ENCODE results near the gene ZNF277.
"Not testable (repeated sequence)": the region's sequence is repeated elsewhere in the genome, so short reads cannot be mapped to it uniquely, and the experiment has no call there.

ZNF277 gene

GRCh38 chr7:112298543-112299100, 92.1 kb downstream of the ZNF277 start:
- no peak for DNase-seq

DNA sequence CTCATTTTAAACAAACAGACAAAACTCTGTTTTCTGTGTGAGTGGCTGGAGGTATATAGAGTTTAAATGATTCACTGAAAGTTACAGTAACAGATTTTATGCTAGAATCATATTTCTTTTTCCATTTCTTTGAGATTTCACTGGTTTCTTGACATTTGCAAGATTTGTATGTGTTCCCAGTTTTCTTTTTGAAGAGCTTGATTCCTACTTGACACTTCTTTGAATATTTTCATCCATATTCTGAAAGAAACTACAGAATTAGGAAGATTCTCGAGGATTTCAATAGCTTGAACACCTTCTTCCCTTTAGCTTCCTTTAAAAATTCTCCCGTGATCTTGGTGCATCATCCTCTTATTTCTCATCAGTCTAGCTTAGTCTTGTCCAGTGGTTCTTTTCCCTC, 93.6 kb downstream of the ZNF277 start:
- DNase-seq, result no peak

DNA sequence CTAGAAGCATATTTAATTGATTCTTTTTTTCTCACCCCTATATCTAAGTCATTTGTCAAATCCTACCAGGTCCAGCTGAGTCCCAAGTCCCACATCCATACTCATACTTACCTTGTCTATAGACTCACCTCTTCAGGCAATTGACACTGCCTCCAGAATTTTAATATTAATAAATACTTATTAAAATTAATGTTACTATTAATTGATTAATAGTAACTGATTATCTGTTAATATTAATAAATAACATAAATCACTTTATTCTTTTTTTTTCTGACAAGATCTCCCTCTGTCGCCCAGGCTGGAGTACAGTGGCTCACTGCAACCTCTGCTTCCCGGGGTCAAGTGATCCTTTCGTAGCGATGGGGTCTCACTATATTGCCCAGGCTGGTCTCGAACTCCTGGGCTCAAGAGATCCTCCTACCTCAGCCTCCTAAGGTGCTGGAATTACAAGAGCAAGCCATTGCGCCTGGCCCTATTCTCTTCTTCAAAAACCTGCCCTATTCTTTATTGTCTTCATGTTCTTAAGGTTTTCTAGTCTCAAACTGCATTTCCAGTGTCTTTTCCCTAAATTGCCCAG, 94.4 kb downstream of the ZNF277 start:
- no peak for DNase-seq

DNA sequence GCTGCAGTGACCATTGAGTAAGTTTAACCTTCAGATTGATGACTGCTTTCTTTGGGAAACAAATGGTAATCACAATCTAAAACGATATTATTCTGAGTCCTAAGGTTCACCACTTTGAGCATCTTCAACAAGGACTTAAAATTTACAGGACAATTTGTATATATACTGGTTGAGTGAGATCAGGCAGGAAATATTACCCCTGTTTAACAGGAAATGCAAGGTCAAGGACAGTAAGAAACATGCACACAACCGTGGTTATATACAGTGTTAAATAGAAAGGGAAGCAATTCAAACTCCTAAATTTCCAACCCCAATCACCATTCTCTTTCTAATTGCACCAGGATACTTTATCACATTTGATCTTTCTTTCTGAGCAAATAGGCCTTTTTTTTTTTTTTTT, 96.1 kb downstream of the ZNF277 start:
- DNase-seq, result no peak

DNA sequence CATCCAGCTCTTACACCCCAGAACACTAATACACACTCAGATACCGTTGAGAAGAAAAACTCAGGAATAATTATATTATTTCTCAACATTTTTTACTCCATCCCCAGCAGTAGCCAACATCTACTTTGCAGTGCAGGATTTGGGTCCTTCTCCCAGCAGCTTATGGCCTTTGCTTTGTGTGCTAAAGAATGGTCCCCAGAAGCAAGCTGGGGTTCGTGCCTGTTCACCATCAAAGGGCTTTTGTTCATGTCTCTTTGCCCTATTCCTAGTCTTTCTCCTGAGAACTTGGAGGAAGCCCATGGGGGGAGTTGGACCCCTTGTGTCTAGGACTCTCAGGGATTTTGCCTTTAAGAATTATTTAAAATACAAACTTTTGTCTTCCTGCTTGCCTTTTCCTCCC, 100.4 kb downstream of the ZNF277 start:
- DNase-seq, result no peak

DNA sequence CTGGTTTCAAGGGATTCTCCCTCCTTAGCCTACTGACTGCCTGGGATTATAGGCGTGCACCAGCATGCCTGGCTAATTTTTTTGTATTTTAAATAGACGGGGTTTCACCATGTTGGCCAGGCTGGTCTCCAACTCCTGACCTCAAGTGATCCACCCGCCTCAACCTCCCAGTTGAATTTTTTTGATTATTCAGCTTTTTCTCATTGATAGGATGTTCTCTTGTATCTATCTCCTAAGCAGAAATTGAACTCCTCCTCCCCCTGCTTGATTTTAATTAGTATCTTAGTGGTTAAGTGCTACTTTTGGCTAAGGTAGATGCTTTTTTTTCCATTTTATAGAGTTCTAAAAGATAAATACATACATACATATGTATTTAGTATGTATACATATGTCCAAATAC, 101.0 kb downstream of the ZNF277 start:
- DNase-seq, result no peak

GRCh38 chr7:112308974-112309373, 102.5 kb downstream of the ZNF277 start:
- no peak for DNase-seq

- not testable (repeated sequence) for DNase-seq
Measured at GRCh38 chr7:112316803-112317202, 110.3 kb downstream of the ZNF277 start.

GRCh38 chr7:112322070-112322469, 115.6 kb downstream of the ZNF277 start:
- DNase-seq, result no peak

DNA sequence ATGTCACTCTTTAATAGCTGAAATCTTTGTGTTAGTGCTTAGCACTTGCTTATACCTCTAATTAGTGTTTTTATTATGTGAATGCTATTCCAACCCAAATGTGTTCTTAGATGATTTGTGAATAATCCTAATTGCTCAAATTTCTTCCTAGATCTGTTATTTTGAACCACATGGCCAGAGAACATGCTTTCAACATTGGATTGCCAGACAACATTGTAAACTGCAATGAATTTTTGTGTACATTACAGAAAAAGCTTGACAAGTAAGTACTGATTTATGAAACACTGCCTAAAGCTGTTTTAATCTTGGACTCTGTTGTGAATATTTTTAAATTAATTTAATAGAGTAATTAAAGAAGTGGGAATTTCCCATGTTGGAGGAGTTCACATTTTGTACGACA, 121.1 kb downstream of the ZNF277 start:
- DNase-seq, result no peak

- DNase-seq, result no peak
Measured at GRCh38 chr7:112331492-112331891, 125.0 kb downstream of the ZNF277 start.

GRCh38 chr7:112334366-112334765, 127.9 kb downstream of the ZNF277 start:
- no peak for DNase-seq

DNA sequence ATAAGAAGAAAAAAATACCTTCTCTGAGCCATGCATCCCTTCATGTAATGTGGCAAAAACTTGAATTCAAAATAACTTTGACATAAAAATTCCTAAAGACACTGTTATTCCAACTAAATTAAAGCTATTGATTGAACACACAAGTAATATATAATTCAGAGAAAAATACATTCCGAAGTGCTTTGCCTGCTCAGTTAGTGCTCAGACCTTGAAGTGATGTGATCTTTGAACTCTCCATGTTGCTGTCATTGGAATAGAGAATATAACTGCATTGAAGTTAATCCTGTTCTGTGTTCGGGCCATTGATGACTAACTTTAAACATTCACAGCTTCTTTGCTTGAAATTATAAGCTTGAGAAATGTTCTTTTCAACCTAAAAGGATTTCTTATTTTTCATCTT, 129.8 kb downstream of the ZNF277 start:
- no peak for DNase-seq

DNA sequence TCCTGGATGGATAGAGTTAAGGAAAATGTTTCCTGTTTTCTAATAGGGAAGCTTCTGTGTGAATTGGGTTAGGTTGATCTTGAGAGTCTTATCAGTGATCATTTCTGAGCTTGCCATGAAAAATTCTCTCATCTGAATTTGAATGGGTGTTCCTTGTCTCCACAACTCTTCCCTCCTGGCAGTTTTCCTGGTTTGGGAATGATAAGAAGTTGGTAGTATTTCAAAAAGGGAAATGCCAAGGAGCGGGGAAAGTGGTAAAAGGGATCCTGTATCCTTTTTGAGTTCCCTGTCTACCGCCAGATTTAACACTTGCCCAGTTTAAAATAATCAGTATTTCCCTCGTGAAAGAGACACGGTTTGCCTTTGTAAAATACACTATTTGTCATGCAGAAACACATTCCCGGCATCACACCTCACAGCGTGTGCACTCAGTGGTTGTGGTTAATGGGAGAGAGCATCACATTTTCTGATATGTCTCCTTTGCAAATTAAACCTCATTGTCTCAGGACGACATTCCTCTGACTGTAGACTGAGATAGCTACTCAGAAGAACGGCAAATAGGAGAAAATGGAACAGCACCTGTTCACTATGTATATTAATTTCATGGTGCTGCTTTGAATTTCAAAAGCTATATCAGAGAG, 130.6 kb downstream of the ZNF277 start:
- no peak for DNase-seq

- no peak for DNase-seq
Measured at GRCh38 chr7:112337892-112338291, 131.4 kb downstream of the ZNF277 start.

DNA sequence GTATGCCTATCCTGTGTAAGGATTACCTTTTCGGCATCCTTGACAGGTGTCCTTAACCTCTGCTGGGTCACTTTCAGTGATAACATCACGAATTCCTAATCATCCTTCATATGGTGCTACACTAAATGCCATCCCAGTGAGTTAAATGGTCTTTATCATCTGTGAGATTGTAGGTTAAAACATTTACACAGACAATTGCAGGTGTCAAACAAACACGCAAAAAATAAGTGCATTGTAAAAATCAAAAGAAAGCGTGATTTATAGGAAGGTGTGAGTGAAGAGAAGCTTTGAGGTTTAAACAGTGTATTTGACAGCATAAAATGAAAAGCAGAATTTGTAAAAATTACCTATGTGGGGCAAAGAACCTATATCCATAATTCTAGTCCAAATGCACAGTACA, 132.3 kb downstream of the ZNF277 start:
- no peak for DNase-seq

- DNase-seq, result no peak
Measured at GRCh38 chr7:112341464-112341863, 135.0 kb downstream of the ZNF277 start.

DNA sequence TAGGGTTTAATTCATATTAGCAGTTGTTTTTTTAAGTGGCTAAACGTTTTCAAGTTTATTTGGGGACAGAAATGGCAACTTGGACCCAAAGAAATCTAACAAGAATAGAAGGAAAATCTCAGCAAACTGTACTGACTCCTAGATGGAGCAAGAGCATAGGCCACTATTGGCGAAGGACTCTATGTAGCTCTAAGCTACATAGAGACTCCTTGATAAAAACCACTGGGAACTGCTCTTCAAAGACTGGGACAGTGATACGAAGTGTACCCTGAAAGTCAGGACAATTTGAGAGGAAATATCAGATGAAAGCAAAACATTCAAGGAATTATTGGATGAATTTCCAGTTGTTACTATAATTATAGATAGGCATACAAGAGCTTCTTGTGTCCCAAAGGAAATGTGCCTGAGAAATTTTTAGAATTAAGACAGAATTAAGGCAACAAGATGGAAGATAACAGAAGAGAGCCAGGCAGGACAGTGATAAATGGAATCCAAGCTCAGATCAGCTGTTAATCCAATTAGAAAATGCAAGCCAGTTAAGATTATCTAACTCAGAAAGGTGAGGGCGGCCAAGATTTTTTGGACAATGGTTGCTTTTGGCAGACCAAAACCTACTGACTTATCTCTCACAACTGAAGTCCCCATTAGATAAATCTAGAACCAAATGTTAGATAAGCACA, 140.0 kb downstream of the ZNF277 start:
- DNase-seq, result no peak

DNA sequence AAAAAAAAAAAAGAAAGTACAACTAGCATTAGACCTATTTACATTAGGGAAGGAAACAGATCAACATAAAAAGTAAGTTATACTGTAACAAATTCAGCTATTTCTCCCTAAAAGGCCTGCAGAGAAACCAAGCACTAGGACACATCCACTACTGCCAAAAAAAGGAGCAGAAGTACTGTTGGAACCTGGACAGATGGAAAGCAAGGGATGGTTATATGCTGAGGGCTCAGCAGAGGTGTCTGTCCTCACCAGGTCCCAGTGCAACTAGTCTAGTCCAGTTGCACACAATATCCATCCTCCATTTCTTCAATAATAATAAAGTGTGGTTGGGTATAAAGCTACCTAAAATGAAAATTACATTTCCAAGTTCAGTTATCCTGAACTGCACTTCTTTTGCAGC, 140.6 kb downstream of the ZNF277 start:
- no peak for DNase-seq

DNA sequence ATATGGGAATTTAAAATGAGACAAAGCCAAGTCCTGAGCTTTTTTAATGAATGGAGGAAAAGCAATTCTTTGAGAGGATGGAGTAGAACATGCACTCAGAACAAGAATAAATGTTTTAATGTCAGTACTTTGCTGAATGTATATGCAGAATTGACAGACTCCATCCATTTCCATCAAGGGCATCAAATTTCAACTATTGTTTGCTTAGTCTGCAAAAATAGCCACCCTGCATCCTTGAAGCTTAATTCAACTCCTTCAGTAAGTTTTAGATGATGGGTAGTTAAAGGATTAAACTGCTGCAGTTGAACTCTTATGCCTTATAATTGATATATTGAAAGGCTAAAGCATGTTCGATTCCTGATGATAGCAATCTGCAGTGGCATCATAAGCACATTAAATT, 144.1 kb downstream of the ZNF277 start:
- DNase-seq, result no peak

DNA sequence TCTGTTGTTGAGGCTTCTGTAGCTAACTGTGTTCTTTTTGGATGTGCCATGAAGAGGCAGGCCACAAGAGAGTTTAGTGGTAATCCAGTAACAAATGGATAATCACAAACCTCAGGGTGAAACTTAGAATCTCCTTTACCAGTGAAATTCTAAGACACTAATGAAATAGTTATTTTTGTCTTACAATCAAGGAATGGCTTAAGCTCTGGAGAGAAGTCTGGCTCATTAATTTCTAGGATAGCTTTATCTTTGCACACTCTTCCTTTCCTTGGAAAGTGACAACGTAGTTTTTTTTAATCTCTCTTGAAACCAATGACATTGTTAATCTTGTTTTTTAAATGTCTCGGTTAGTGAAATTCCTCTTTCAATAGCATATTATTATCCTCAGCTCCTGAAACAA, 150.1 kb downstream of the ZNF277 start:
- DNase-seq, result no peak

DNA sequence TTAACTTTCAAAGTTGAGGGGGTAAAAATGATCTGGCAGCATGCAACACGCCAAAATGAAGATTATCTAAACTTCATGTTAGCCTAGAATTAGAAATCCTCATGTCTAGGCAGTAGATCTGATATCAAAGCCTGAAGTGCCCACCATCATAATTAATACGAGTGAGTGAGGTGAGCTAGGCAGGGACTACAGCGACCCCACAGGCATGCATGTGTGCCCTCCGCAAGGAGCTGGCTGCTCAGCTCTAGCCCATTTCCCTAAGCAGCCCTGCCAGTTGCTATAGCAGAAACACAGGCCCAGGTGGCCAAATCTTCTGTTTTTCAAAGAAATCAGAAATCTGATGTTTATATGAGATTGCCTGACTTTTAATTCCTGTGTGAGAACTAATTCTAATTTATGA, 150.6 kb downstream of the ZNF277 start:
- no peak for DNase-seq

DNA sequence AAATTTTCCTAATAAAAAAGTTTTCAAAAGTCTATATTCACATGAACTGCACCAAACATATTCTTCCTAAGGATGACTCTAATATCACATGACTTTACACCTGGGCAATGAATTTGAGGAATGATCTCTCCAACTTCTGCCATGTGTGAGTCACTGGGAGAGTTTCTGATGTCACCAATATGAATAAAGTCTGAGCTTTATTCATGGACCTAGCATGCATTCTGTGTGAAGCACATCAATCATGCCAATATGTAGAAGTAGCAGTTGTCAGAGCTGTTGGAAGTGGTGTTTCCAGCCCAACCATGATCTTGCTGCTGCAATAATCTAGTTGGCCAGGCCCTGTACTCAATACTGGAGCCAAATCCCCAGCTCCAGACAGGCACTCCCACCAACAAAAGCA, 152.0 kb downstream of the ZNF277 start:
- no peak for DNase-seq

DNA sequence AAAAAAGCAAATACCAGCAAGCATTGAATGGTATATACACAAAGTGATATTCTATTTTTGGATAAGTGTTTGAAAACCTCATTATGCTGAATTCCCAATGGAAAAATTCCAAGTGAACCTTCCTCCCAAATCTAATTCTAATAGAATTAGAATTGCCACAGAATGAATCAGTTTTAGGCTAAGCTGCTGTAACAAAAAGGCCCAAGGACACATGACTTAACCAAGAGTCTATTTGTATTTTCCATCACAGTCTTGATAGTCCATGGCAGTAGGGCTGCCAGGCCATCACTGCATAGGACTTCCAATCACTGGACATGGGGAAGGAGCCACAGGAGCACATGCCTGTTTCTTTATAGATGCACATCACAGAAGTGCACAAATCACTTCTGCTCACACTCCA, 152.6 kb downstream of the ZNF277 start:
- no peak for DNase-seq

Measured in midbrain (tissue), 1 donor.